ENCODE measurements around the gene TOB1.

DNA sequence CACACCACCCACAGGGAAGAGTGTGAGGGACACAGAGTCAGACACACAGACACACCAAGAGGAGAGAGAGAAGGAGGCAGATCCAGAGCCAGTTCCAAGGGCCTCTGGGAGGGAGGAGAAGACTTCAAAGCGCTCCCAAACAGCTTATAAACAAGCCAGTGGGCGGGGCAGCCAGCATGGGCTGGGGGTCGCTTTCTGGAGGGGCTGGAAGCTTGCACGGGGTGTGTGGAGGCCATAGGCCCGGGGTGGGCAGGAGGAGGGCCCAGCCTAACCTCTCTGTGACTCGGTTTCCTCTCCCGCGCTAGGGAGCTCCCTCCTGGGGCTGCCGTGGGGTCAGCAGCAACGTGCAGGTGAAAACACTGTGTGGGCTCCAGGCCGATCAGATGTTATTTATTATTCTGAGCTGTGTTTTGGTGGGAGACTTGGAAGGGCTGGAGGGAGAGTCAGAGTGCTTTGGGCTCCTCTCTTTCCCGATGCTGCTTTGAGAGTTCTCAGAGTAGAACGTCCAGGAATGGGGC is 33.2 kb downstream of the TOB1 start:
- TF ChIP-seq POLR2AphosphoS5 (IDR thresholded peaks at IDR 0.05; ENCODE audit: low read depth, low read length), result no peak
- TF ChIP-seq SIN3A (IDR thresholded peaks at IDR 0.05; ENCODE audit: borderline replicate concordance, insufficient read depth, low read length), result no peak
- TF ChIP-seq FOXP2 (optimal IDR thresholded peaks at IDR 0.05; ENCODE audit: borderline replicate concordance, extremely low read depth, extremely low read length, insufficient read depth), result no peak
